H1 (cell line): Measurements from ENCODE around the gene PTCH2.

ENCODE experiments used
- CTCF ChIP-seq, 3 experiments: IDR thresholded peaks; 1 replicate in 2 of 3; 2 replicates in 1 of 3; pipeline versions ENCODE4 v1.5.1 to v1.6.1; 2011; ENCODE audit warnings: low read length in 3 of 3, mild to moderate bottlenecking in 3 of 3, inconsistent platforms in 2 of 3, low read depth in 1 of 3, moderate library complexity in 1 of 3; ENCODE audit not compliant: insufficient read depth in 1 of 3; ENCODE audit errors: control extremely low read depth in 1 of 3
- HDAC2 ChIP-seq, 2 experiments: fragments of 300-600 bp in 1 of 2; sonication (generic) in 1 of 2; IDR thresholded peaks; 2 replicates each; pipeline ENCODE4 v1.6.1; 2011 to 2012; ENCODE audit warnings: low read depth in 2 of 2, low read length in 2 of 2, mild to moderate bottlenecking in 2 of 2, moderate library complexity in 2 of 2, borderline replicate concordance in 1 of 2, inconsistent platforms in 1 of 2
- POLR2A ChIP-seq, 2 experiments: IDR thresholded peaks; 1 replicate in 1 of 2; 2 replicates in 1 of 2; pipeline ENCODE4 v1.6.1; 2011; ENCODE audit warnings: low read depth in 2 of 2, low read length in 2 of 2, mild to moderate bottlenecking in 2 of 2; ENCODE audit errors: control extremely low read depth in 1 of 2
- TCF12 ChIP-seq: IDR thresholded peaks from 2 replicates; pipeline ENCODE4 v1.6.1; 2011; ENCODE audit warnings: low read depth, mild to moderate bottlenecking, low read length
- USF2 ChIP-seq: IDR thresholded peaks from 2 replicates; pipeline ENCODE4 v1.6.1; 2011; ENCODE audit warnings: low read length, improper control_type of control experiment

GRCh38 chr1:44786841-44787426 is 56.1 kb downstream of the PTCH2 start:
- TF ChIP-seq CTCF (IDR thresholded peaks at IDR 0.05; ENCODE audit: control extremely low read depth in 1 of 3, insufficient read depth in 1 of 3, low read depth in 1 of 3, low read length in 3 of 3) (no peak), TCF12 (no peak), USF2 (no peak), POLR2A (IDR thresholded peaks at IDR 0.05; ENCODE audit: control extremely low read depth in 1 of 2, low read depth in 2 of 2, low read length in 2 of 2) (no peak), HDAC2 (IDR thresholded peaks at IDR 0.05; ENCODE audit: borderline replicate concordance in 1 of 2, low read depth in 2 of 2, low read length in 2 of 2) (no peak)
